SJCRH30 (cell line): Measurements from ENCODE around the gene MCM5. TPM values are rescaled to one million over a fixed set of nuclear protein-coding genes. Genes with fewer than 3 reads are reported as not detected.
"Not testable (repeated sequence)": the region's sequence is repeated elsewhere in the genome, so short reads cannot be mapped to it uniquely, and the experiment has no call there.

Source experiments
- DNase-seq, 2 experiments: peaks; one replicate each; pipeline ENCODE4 v3.0.0-alpha.2; 2015 to 2020
- H3K27ac ChIP-seq: fragments of 250-450 bp; sonication (Bioruptor Pico); 2 replicates; pipeline ENCODE4 v1.5.1; 2020; ENCODE audit warnings: mild to moderate bottlenecking, moderate library complexity
- H3K27me3 ChIP-seq: fragments of 250-450 bp; sonication (Bioruptor Pico); 2 replicates; pipeline ENCODE4 v1.5.1; 2020; ENCODE audit warnings: mild to moderate bottlenecking, moderate library complexity
- H3K36me3 ChIP-seq: fragments of 250-450 bp; sonication (Bioruptor Pico); 2 replicates; pipeline ENCODE4 v1.5.1; 2020; ENCODE audit warnings: mild to moderate bottlenecking, moderate library complexity
- H3K4me1 ChIP-seq: fragments of 250-450 bp; sonication (Bioruptor Pico); 2 replicates; pipeline ENCODE4 v1.5.1; 2020; ENCODE audit warnings: mild to moderate bottlenecking, moderate library complexity
- H3K4me3 ChIP-seq: fragments of 250-450 bp; sonication (Bioruptor Pico); 2 replicates; pipeline ENCODE4 v1.5.1; 2020; ENCODE audit warnings: mild to moderate bottlenecking, moderate library complexity
- H3K9me3 ChIP-seq: fragments of 250-450 bp; sonication (Bioruptor Pico); replicated peaks from 2 replicates; pipeline ENCODE4 v1.5.1; 2020; ENCODE audit warnings: mild to moderate bottlenecking, moderate library complexity
- total RNA-seq: library from RNA; depleted of rRNA; stranded (reverse); fragments of >200 nt; shearing (Covaris generic); gene quantifications from 2 replicates; pipeline ENCODE4 v1.2.3, GENCODE V29; 2014; rRNA removed

The MCM5 gene
- 106 and 109 TPM in 2 replicates for total RNA-seq

GRCh38 chr22:35399678-35400500 lies at the start of gene MCM5:
Gene MCM5, plus strand, starts transcription at chr22:35400140. Its CDS starts 299 bp downstream, at chr22:35400439.
- no peaks in the 10 kb centered on the region for H3K9me3 ChIP-seq
- peak; percentile 97 for DNase-seq
- H3K27me3 ChIP-seq: no peaks in the 10 kb centered on the region
- peaks cover 16% of the 10 kb centered on the region for H3K36me3 ChIP-seq
- peak within 1 kb of the TSS; percentile 81 for H3K4me3 ChIP-seq
- H3K27ac ChIP-seq: peak within 1 kb of the TSS; percentile 84
- H3K4me1 ChIP-seq: peaks cover 15% of the 10 kb centered on the region; the same call in 1 of the 2 replicates

DNA sequence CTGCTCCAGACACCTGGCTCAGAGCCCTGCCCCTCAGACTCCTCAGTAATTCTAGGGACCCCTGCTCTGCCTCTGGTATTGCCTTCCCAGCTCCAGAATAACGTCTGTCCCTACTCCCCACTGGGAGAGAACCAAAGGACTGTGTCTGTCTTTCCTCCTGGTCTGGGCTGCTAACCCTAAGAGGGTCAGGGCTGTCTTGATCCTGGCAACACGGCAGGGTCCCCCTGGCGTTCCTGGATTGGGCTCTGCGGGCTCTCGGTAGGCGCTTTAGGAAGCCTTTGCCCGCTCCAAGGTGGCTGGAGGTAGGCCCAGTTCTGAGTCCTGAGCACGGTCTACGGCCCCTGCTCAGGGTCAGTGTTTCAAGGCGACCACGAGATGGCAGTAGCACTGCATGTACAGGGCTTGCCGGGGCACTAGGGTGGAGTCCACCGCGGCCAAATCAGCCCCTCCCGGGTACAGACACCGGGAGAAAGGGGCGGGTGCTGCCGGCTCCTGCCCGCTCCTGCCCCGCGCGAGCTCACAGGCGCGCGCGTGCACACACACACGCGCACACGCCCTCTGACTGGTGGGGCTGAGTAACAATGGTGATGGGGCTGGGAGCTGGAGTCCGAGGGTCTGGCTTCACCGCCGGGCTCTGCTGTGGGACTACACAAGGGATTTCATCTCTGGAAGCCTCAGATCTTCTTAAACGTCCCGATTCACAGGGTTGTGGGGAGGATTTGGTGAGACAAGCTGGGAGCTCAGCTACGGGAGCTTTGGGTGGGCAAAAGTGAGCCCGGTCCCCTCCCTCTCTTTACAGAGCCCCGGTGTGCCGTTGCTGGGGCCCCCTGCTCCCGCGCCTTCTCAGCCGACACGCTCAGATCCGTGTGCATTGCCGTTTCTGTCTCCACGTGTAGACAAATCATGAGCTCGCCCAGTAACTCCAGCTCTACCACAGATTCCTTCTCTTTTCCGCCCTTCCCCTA lies 49.1 kb upstream of the MCM5 start:
- no peaks in the 10 kb centered on the region for H3K27me3 ChIP-seq
- DNase-seq: peak; percentile 93 to 94
- peak overlapping the region; percentile 62 for H3K27ac ChIP-seq
- H3K4me1 ChIP-seq: peaks cover 10% of the 10 kb centered on the region; the same call in 1 of the 2 replicates
- peak overlapping the region; percentile 57 for H3K4me3 ChIP-seq
- no peaks in the 10 kb centered on the region for H3K36me3 ChIP-seq
- H3K9me3 ChIP-seq: no peaks in the 10 kb centered on the region

DNA sequence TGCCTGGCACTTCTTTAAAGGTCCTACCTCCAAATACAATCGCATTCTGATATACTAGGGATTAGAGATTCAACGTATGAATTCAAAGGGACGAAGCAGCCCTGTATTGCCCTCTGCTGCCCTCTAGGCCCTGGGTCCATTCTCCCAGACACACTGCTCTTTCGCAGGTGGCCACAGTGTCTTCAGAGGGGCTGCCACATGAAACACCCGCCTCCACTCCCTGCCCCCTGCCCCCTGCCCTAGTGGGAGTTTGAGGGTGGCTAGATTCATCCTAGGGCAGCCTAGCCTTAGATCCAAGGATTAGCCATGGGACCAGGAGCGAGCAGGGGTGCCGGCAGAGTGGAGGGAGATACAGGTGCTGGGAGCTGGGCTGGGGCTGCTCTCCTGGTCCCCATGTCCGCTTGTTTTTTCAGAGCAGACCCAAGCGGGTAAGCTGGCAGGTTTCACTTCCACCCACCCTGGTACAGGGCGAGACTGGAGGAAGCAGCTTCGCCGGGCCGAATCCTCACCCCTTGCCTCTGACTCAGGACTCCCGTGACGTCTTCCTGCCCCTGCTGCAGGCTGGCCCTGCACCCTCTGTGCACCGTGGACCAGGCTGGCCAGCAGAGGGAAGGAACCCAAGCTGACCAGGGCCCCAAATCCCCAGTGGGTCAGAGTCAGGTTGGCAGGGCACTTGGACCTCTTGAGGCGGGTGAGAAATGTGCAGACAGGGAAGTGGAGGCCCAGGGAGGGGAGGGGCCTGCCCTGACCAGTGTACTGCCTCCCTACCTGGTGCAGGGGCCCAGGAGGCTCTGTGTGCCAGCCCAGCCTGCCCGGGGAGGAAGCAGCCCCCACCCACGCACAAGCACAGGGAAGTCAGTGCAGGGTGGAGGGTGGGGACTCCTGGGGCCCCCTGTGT lies 47.5 kb upstream of the MCM5 start:
- Histone ChIP-seq H3K4me3 (no peak overlapping the region), H3K27me3 (no peaks in the 10 kb centered on the region), H3K9me3 (no peaks in the 10 kb centered on the region), H3K36me3 (no peaks in the 10 kb centered on the region), H3K27ac (no peak overlapping the region), H3K4me1 (peaks cover 10% of the 10 kb centered on the region; the same call in 1 of the 2 replicates)
- DNase-seq: peak in 1 of 2 experiments; percentile 34

- Histone ChIP-seq H3K27me3 (no peaks in the 10 kb centered on the region), H3K27ac (no peak overlapping the region), H3K9me3 (no peaks in the 10 kb centered on the region), H3K4me1 (peaks cover 10% of the 10 kb centered on the region; the same call in 1 of the 2 replicates), H3K36me3 (no peaks in the 10 kb centered on the region), H3K4me3 (no peak overlapping the region)
- peak; percentile 47 to 52 for DNase-seq
These were observed 46.6 kb upstream of the MCM5 start for GRCh38 chr22:35353318-35353717.

- Histone ChIP-seq H3K36me3 (no peaks in the 10 kb centered on the region), H3K9me3 (no peaks in the 10 kb centered on the region), H3K4me1 (peaks cover 7% of the 10 kb centered on the region; the same call in 1 of the 2 replicates), H3K27me3 (no peaks in the 10 kb centered on the region), H3K4me3 (no peak overlapping the region), H3K27ac (no peak overlapping the region)
- peak in 1 of 2 experiments; percentile 17 for DNase-seq
These were observed 45.9 kb upstream of the MCM5 start for GRCh38 chr22:35354068-35354467.

GRCh38 chr22:35357883-35358621 lies 41.9 kb upstream of the MCM5 start:
- no peak overlapping the region for H3K27ac ChIP-seq
- H3K27me3 ChIP-seq: no peaks in the 10 kb centered on the region
- no peak overlapping the region for H3K4me3 ChIP-seq
- no peak for DNase-seq
- H3K4me1 ChIP-seq: peaks cover 3% of the 10 kb centered on the region; the same call in 1 of the 2 replicates
- no peaks in the 10 kb centered on the region for H3K36me3 ChIP-seq
- no peaks in the 10 kb centered on the region for H3K9me3 ChIP-seq

DNA sequence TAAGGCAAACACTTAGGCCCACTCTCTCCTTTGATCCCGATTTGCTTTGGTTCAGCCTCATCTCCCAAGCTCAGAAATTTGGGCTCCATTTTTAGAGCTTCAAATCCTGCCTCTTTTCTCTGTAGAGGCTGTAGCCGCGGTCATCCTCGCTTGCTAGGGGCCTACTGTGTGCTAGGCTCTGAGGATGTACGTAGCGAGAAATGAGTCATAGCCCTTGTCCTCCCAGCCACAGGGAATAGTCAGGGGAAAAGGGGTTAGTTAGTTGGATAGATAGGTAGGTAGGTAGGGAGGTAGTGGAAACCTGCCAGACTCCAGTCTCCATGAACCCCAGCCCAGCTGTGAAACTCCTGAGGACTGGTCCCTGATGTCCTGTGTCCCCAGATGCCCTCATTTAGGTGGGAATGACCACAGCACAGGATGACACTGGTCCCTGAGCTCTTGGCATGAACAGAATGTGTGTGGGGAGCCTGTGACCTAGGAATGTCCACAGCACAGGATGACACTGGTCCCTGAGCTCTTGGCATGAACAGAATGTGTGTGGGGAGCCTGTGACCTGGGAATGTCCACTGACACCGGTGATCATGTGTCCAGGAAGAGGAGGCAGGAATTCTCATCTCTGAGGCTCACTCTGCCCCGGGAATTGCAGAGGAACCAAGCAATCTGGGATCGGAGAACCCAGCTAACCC lies 40.4 kb upstream of the MCM5 start:
- no peak for DNase-seq
- H3K4me3 ChIP-seq: no peak overlapping the region
- H3K9me3 ChIP-seq: no peaks in the 10 kb centered on the region
- H3K36me3 ChIP-seq: no peaks in the 10 kb centered on the region
- peaks cover 4% of the 10 kb centered on the region; the same call in 1 of the 2 replicates for H3K4me1 ChIP-seq
- no peak overlapping the region for H3K27ac ChIP-seq
- H3K27me3 ChIP-seq: no peaks in the 10 kb centered on the region

GRCh38 chr22:35361001-35361558 lies 38.9 kb upstream of the MCM5 start:
- DNase-seq: no peak
- Histone ChIP-seq H3K27ac (no peak overlapping the region), H3K4me1 (peaks cover 4% of the 10 kb centered on the region; the same call in 1 of the 2 replicates), H3K4me3 (no peak overlapping the region), H3K27me3 (no peaks in the 10 kb centered on the region), H3K36me3 (no peaks in the 10 kb centered on the region), H3K9me3 (no peaks in the 10 kb centered on the region)

GRCh38 chr22:35363566-35364086 lies 36.3 kb upstream of the MCM5 start:
- Histone ChIP-seq H3K4me3 (no peak overlapping the region), H3K27ac (no peak overlapping the region; the same call in 1 of the 2 replicates), H3K9me3 (no peaks in the 10 kb centered on the region), H3K36me3 (no peaks in the 10 kb centered on the region), H3K27me3 (no peaks in the 10 kb centered on the region), H3K4me1 (peaks cover 4% of the 10 kb centered on the region; the same call in 1 of the 2 replicates)
- no peak for DNase-seq

- H3K27ac ChIP-seq, H3K9me3 ChIP-seq: not testable (repeated sequence)
- DNase-seq: peak in 1 of 2 experiments; percentile 63
These were observed 35.7 kb upstream of the MCM5 start for GRCh38 chr22:35364230-35364629.

GRCh38 chr22:35367331-35367886 lies 32.5 kb upstream of the MCM5 start:
- no peak for DNase-seq
- Histone ChIP-seq H3K27ac (no peak overlapping the region), H3K9me3 (no peaks in the 10 kb centered on the region), H3K4me3 (no peak overlapping the region), H3K27me3 (no peaks in the 10 kb centered on the region), H3K4me1 (peaks cover 11% of the 10 kb centered on the region; the same call in 1 of the 2 replicates), H3K36me3 (no peaks in the 10 kb centered on the region)

More at GRCh38 chr22:35364230-35364629, 35.7 kb upstream of the MCM5 start:
- not testable (repeated sequence) for H3K27me3 ChIP-seq, H3K4me3 ChIP-seq, H3K4me1 ChIP-seq, H3K36me3 ChIP-seq

- Histone ChIP-seq H3K27ac (no peak overlapping the region), H3K36me3 (no peaks in the 10 kb centered on the region), H3K4me3 (no peak overlapping the region), H3K9me3 (no peaks in the 10 kb centered on the region), H3K4me1 (peaks cover 11% of the 10 kb centered on the region; the same call in 1 of the 2 replicates), H3K27me3 (no peaks in the 10 kb centered on the region)
- no peak for DNase-seq
These were observed 31.6 kb upstream of the MCM5 start for GRCh38 chr22:35368386-35368785.
